ENCODE data around the gene TAGAP.

GRCh38 chr6:159056432-159056831 lies 11.6 kb upstream of the TAGAP start:
- TF ChIP-seq CTCF (IDR thresholded peaks at IDR 0.05; ENCODE audit: low read length) (no peak), EZH2 (IDR thresholded peaks at IDR 0.05; ENCODE audit: borderline replicate concordance, low read length) (no peak)

All from OCI-LY1 (cell line).